Activated CD8-positive, alpha-beta memory T cell treated with anti-CD3 and anti-CD28 coated beads, Interleukin-2, amount 50 U/mL, for 48 hours (primary cell): Measurements from ENCODE around the gene GPX2.

ENCODE experiments used
- DNase-seq: peaks from one replicate; pipeline ENCODE4 v3.0.0-alpha.2; 2020

Gene GPX2

DNA sequence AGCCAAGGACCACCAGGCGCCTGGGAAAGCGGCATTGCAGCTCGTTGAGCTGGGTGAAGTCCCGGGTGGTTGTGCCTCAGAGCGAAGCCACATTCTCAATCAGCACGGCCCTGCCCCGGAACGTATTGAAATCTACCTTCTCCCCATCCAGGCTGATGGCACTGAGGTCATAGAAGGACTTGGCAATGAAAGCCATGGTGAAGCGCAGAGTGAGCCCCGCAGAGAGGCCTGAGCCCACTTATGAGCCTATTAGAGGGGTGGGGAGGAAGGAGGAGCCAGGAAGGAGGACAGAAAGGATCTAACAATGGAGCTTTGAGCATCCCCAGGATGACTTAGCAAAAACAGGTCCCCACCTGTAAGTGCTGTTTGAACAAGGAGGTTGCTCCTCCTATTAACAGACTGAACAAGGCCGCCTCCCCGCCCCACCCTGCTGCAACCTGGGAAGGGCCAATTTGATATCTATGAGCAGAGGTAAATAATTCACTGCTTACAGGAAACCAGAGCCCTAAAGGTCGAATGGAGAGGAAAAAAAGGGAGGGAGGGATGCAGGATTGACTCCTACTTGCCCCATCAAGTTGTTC is at the start of gene GPX2:
TSS of gene GPX2 (minus strand) at position 215 of the 581 bp plus-strand sequence. CDS start at position 196, 19 bp downstream.
- no peak for DNase-seq

DNA sequence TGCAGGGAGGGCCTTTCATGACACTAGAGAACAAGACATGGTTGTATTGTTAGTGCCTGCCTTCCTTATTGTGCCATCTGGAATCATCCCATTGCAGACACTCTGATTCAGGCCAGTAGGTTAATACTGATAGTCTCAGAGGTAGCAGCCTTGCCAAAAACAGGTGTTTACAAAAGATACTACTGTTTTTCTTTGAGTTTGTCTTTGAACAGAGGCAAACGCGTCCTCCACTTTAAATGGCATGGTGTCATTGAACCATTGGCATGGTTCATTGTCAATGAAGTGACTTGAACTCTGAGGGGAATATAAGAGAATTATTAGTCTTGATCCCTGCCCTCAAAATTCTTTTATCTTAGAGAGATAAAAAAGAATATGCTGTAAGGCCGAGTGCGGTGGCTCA is 48.4 kb upstream of the GPX2 start:
- DNase-seq, result no peak

DNA sequence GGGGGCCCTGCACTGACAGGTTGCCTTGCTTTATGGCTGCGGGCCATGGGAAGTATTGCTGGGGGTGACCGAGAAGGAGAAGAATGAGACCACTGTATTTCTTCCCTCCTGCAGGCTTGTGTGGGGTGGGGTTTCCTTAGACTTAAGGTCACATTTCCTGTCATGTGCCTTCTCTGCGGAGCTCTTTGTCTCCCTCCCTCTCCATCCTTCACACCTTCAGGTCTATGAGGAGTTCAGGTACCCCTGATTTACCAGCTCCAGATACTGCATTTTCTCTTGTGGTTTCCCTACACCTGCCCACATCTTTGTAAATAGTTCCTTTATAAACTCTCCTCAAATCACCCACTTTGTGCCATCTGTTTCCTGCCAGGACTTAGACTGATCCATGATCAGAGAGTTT is 47.8 kb upstream of the GPX2 start:
- no peak for DNase-seq

DNA sequence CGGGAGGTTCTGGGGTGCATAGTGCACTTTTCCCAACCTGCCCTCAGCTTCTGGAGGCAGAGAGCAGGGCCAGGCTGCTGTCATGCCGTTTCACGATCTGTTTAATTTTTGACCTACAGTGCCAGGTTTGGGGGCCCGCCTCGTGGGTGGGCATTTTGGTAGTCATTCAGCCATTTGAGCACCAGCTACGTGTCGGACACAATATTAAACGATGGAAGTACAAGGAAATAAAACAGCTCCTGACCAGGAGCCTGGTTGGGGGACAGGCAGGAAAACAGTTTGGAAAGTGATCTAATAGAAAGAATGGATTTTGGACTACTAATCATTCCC is 44.9 kb upstream of the GPX2 start:
- no peak for DNase-seq

DNA sequence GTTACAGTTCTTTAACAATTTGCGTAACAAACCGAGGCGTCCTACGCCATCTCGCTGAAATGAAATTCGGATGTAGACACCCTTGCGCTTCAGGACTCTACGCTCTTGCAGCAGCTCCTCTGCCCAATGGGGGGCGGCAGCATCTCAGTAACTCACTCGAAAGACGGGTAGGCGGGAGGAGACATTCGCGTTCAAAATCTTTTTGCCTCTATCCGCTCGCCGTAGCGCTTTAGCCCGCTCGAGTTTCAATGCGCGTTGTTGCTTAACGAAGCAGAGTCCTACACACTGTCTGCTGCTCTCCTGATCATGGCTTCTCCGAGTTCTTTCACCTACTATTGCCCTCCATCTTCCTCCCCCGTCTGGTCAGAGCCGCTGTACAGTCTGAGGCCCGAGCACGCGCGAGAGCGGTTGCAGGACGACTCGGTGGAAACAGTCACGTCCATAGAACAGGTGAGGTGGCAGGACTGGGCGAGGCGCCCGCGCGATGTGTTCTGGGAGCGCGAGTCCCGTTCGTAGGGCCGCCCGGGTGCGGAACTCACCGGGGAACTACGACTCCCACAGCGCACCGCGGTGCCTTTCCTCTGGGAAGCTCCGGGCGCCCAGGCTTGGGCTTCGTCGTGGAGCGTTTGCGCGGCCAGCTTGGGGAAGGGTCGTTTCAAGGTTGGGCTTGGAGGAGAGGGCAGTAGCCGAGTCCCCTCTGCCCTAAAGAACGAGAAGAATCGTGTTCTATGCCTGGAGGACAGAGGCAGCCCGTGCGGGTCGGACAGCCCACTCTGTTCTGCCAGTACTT is 44.3 kb upstream of the GPX2 start, which contains the start of gene FNTB:
TSS of gene FNTB (plus strand) at position 248 of the 790 bp plus-strand sequence. CDS start at position 307, 59 bp downstream.
- DNase-seq, result peak; percentile 95

DNA sequence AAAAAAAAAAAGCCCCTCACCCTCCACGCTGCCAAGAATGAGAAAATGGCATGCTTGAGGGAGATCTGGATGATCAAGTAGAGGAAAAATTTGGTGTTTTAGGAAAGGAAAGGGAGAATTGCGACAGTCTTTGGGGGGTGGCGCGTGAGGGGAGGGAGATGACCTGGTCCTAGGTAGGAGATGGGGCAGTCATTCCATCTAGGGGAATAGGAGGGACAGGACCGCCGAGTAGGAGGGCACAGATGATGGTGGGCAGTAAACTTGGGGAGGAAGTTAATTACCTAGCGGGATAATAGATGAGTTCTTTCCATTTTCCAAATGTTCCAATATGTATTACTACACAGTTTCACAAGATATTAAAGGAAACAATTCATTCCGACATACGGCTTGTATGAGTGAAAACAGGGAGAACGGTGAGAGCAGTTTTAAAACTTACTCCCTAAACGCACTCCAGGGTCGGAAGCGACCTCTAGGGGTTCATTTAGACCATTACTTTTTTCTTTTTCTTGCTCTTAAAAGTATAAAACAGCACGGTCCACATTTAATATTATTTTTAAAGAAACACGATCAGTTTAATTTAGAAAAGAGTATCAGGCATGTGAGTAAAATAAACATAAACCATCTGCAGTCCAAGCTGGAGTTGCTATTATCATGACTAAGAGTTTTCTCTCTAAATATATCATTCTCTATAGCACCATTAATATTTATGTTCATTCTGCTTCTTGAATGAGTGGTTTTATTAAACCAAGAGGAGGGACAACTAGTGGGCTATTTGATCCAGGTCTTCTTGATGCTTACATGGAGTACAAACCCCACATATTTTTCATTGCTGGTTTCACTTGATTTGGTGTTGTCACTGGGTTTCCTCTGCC is 41.1 kb upstream of the GPX2 start:
- no peak for DNase-seq

DNA sequence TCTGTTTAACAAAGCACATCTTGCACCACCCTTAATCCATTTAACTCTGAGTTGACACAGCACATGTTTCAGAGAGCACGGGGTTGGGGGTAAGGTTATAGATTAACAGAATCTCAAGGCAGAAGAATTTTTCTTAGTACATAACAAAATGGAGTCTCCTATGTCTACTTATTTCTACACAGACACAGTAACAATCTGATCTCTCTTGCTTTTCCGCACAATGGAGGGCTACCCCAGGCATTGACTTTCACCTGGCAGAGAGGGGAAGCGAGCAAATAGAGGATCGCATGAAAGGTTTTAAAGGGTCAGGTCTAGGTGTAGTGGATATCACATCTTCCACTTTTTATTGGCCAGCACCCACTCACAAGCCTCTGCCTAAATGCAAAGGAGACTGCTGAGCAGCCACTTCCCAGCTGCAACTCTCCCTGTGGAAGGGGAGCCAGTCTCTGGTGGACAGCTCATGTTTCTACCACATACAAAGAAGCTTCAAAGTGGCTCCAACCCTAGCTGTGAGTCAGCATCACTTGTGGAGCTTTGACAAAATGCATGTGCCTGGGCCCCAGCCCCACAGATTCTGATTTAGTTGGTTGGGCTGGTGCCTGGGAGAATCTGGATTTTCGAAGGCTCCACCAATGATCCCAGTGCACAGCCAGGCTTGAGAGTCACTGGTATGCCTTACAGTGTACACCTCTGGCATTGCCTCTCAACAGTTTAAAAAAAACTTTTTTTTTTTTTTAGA is 37.0 kb upstream of the GPX2 start:
- DNase-seq, result no peak

DNA sequence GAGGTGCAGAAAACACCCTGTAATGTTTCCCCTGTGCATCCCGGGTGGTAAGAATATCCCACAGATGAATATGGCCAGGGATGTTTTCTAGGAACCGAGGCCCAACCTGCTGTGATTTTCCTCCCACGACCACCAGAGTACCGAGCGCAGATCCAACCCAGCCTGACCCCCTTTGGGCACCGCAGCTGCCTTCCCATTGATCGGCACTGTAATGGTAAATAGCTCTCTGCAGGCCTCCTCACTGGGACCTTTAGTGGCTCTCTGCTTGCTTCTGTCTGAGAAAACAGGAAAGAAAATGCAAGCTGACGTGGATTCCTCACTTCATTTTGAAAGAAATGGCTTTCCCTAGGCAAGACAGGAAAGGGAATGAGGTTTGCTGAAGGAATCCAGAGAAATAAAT is 32.0 kb upstream of the GPX2 start:
- no peak for DNase-seq

DNA sequence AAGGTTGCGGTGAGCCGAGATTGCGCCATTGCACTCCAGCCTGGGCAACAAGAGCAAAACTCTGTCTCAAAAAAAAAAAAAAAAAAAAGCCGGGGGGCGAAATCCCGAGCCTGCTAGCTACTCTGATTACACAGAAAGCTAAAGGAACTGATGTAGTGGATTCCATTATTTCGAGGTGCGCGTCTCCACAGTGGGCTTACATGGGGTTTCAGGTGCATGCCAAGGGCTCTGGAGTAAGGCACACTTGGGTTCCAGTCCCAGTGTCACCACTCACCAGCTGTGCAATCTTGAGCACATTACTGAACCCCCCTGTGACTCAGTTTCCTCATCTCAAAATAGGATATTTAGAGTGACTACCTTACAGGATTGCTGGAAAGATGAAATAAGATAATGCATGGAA is 31.3 kb upstream of the GPX2 start:
- DNase-seq, result no peak

DNA sequence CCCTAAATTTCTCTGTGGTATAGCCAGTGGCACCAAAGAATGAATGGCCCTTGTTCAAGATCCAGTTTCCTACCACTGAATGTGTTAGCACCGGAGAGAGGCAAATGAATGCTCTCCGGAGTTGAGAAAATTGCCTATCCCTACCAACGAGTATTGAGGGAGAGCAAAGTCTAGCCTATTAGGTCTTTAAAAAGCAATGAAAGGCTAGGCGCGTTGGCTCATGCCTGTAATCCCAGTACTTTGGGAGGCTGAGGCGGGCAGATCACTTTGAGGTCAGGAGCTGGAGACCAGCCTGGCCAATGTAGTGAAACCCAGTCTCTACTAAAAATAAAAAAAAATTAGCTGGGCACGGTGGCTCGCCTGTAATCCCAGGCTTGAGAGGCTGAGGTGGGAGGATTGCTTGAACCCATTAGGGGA is 30.5 kb upstream of the GPX2 start:
- DNase-seq, result no peak

DNA sequence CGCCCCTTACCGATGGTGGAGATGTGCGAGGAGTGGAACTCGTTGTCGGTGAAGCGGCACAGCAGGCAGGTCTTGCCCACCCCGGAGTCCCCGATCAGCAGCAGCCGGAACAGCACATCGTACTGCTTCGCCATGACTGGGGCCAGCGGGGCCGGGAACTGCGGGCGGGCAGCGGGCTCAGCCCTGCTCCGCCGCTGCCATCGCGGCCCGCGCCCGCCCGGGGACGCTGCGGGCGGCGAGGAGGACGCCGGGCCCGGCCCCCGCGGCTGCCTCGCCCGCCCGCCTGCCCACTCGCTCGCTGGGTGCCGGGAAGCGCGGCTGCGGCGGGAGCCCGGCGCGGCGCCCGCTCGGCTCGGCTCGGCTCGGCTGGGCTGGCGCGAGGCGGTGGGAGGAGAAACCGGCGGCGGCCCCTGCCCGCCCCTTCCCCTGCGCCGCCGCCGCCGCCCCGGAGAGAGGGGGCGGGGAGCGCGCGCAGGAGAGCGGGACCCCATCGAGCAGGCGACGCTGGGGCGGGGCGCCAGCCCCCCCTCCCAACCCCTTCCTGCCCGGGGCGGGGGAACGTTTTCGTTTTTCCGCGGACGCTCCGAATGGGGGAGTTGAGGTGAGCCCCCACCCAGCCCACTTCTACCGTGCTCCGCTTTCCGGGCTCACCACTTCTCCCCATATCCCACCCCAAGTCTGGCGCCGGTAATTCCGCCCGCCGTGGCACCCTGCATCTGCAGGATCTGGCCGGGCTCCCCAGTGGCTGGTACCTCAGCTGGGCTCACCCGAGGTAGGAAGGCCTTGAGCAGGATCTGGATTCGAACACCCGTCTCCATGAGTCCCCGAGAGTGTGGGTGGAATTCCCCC is 29.6 kb upstream of the GPX2 start, which contains the start of gene RAB15:
TSS of gene RAB15 (minus strand) at position 394 of the 849 bp plus-strand sequence. CDS start at position 134, 260 bp downstream.
- peak; percentile 71 for DNase-seq

DNA sequence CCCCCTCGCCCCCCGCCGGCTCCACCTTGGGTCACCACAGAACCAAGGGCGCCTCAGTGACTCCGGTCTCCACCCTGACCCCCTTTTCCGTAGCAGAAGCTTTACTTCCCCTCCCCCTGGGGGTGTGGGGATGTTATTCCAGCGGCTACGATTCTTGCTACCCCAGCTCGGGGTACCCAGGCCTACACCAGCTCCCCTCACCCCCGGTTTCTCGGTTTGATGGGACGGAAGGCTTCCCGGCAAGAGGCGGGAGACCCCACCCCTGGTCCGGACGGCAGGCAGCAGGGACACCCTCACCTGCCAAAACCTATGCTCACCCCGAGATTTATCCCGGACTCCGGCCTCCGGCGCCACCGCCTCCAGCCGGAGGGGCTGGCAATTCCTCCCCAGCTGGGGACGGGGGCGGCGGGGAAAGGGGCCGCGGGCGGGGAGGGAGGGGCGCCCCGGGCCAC is 29.0 kb upstream of the GPX2 start:
- DNase-seq, result no peak

DNA sequence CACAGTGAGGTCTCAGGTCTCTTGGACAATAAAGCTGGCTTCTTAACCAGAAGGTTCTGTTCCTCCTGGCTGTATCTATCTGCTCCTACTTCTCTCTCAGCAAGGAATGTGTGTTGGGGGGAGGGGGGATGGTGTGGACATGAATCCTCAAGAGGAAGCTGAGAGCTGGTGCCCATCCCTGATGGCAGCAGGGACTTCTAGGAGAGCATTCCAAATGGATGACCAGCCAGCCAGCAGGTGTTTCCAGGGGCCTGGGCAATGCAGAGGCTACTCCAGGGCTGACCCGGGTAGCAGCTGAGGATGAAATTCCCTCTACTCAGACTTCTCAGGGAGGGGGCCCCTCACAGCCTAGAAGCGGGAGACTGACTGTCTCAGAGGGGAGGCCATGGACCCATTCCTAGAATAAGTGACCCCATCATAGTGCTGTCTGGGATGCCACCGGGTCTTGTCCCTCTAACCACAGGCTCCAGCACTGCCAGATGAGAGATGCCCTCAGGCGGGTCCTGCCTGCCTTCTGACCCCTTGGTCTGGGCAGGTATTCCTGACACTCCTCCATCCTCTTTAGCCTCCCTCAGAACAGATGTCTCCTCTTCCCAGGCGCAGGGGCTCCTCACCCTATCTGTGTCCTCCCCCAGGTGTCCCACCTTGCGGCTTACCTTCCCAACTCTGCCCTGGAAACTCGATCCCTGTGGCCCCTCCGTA is 28.4 kb upstream of the GPX2 start:
- no peak for DNase-seq

DNA sequence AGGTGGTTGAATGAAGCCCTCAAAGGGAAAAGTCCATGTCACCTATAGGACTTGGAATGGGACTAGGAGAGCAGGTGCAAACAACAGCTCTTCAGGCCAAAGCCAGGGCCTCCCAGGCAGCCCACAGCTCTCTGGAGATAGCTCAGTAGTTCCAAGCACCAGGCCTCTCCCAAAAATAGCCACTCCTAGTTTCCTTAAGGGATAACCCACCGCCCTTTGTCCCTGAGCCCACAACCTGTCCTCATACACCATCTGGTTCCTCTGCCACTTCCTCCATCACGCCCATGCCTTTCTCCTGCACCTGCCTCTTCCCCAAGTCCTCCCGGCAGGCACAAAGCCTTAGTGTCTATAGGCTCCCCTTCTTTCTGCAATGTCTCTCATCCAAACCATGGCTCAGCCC is 27.5 kb upstream of the GPX2 start:
- DNase-seq, result no peak

DNA sequence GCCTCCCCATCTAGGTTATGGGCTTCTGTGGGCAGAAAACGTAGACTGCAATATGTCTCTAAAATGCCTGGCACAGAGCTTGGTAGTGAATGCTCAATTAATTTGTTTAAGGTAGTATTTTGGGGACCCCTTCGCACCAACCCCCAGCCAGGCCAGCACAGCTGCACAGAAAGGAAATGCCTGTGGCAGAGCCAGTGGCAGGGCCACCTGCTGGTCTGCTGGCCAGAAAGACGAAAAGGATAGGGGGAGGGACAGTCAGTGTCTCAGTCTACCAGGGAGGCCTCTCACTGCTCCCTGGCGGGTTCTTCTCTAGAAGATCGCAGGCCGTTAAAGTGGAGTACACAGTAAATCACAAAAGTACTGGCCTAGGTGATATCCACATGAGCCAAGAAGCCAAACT is 26.1 kb upstream of the GPX2 start:
- no peak for DNase-seq

DNA sequence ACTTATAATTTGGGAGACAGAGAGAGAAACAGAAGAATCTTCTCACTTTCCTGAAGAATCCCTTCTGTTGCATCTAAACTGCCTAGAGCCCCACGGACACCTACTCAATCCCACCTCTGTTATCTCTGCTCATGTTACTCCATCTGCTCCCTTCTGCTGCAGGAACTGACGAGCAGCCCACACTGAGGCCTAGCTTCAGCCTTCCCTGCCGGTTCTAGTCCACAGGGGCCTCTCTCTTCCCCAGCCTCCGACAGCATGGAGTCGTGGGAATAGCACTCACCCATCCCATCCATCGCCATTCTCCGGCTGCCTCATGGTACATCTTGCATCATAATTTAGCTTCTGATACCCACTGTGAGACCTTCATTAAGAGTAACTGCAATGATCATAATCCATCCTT is 25.6 kb upstream of the GPX2 start:
- no peak for DNase-seq

DNA sequence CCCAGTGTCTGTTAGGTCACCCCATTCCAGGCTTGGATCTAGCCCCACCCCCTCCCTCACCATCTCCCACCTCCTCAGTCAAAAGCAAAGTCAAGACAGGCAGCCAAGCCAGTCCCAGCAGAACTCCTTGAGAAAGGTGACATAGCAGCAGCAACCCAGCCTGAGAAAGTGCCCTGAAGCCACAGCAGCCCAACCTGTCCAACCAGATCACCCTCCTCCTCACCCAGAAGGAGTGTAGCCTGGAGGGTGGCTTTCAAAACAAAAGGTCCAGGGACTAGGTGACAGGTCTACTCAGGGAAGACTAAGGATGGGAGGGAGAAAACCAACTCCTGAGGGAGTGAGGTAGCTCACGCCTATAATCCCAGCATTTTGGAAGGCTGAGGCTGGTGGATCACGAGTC is 24.4 kb upstream of the GPX2 start:
- no peak for DNase-seq

DNA sequence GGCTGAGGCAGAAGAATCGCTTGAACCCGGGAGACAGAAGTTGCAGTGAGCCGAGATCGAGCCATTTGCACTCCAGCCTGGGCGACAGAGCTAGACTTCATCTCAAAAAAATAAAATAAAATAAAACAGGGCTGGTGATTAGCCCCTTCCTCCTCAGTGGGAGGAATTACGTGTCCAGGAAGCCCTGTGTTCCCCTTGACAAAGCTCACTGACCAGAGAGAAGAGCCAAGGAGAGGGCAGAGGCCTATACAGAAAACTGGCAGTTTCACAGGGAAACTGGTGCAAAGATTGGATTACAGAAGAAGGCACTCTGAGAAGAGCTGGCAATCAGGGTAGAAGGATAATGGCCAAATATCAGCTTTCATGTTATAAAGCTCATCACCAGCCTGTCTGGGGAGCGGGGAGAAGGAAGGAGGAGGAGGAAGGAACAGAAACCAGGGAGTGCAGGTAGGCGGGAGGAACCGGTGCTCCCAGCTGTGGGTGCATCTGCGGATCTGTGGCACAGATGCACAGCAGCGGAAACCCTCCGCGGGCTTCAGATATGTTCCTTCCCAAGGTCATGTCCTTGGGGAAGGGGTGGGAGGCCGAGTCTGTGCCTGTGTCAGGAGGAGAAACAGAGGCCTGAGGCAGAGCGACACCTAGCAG is 22.9 kb upstream of the GPX2 start:
- no peak for DNase-seq

DNA sequence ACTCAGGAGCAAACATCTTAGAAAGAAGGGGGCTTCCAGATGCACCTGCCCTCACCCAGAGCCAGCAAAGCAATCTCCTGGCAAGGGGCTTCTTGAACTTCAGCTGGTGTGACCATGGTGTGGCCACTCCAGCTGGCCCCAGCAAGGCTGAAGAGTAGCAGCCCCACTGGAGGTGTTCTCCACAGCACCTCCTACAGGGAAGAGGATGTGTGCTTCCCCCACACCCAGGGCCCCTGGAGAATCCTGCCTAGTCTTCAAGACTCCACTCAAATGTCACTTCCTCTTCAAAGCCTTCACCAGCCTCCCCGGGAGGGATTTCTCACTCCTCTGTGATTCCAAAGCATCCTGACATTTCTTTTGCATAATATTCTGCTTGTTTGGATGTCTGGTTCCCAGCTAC is 21.1 kb upstream of the GPX2 start:
- no peak for DNase-seq

DNA sequence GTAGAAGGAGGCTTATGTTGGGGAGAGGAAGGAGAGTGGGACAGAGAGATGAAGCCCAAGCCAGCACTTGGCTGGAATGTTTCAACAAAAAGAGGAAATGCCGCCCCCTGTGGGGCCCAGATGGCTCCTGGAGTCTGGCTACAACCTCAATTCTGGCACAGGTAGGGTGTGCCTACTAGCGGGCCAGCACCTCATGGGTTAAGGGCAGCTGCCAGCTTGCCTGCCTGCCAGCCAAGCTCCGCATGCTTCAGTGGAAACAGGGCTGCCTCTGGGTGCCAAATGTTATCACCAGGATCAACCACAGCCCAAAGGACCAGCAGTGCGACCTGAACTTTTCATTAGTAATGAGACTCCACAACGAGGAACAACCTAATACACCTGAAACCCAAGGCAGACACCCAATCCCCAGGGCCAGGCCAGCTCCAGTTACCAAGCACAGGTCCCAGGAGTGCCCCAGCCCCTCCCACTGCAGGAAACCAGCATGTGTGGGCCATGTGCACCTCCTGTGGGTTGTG is 18.3 kb upstream of the GPX2 start:
- DNase-seq, result no peak
